Measurements from ENCODE around the gene NOS1AP.
A peak's percentile ranks its signal among the peaks of the same experiment; 100 is the strongest.

NOS1AP gene

GRCh38 chr1:162093095-162093494 lies 23.6 kb downstream of the NOS1AP start:
- Mint-ChIP-seq H3K27ac (peak overlapping the region in 1 of 2 donors; percentile 31), H3K4me3 (no peak overlapping the region), H3K27me3 (peaks cover 21% of the 10 kb centered on the region), H3K4me1 (no peaks in the 10 kb centered on the region), H3K9me3 (no peaks in the 10 kb centered on the region)
- DNase-seq, result no peak
- ATAC-seq, result no peak

- ATAC-seq (no peak), DNase-seq (no peak)
- H3K27me3 Mint-ChIP-seq, result peaks cover 21% of the 10 kb centered on the region
- H3K9me3 Mint-ChIP-seq, result no peaks in the 10 kb centered on the region
- no peaks in the 10 kb centered on the region for H3K4me1 Mint-ChIP-seq
- H3K27ac Mint-ChIP-seq, result no peak overlapping the region
- no peak overlapping the region for H3K4me3 Mint-ChIP-seq
These were observed 24.8 kb downstream of the NOS1AP start for GRCh38 chr1:162094271-162094670.

GRCh38 chr1:162094723-162095122 lies 25.2 kb downstream of the NOS1AP start:
- no peak overlapping the region for H3K27ac Mint-ChIP-seq
- H3K4me1 Mint-ChIP-seq, result no peaks in the 10 kb centered on the region
- DNase-seq (no peak), ATAC-seq (no peak)
- no peaks in the 10 kb centered on the region for H3K9me3 Mint-ChIP-seq
- H3K27me3 Mint-ChIP-seq, result peaks cover 21% of the 10 kb centered on the region
- H3K4me3 Mint-ChIP-seq, result no peak overlapping the region

- H3K4me1 Mint-ChIP-seq, result no peaks in the 10 kb centered on the region
- no peak for DNase-seq
- H3K4me3 Mint-ChIP-seq, result no peak overlapping the region
- peaks cover 19 to 22% of the 10 kb centered on the region in 2 donors for H3K9me3 Mint-ChIP-seq
- no peak for ATAC-seq
- H3K27me3 Mint-ChIP-seq, result peaks cover 69% of the 10 kb centered on the region
- no peak overlapping the region for H3K27ac Mint-ChIP-seq
These were observed 38.4 kb downstream of the NOS1AP start for GRCh38 chr1:162107911-162108310.

- DNase-seq (no peak), ATAC-seq (no peak)
- Mint-ChIP-seq H3K27me3 (peaks cover 69% of the 10 kb centered on the region), H3K4me3 (no peak overlapping the region), H3K9me3 (peaks cover 19 to 20% of the 10 kb centered on the region in 2 donors), H3K4me1 (peaks cover 5% of the 10 kb centered on the region), H3K27ac (no peak overlapping the region)
These were observed 38.9 kb downstream of the NOS1AP start for GRCh38 chr1:162108426-162108825.

GRCh38 chr1:162110910-162111309 lies 41.4 kb downstream of the NOS1AP start:
- Mint-ChIP-seq H3K27ac (no peak overlapping the region), H3K27me3 (peaks cover 67% of the 10 kb centered on the region), H3K9me3 (peaks cover 19% of the 10 kb centered on the region in 2 donors), H3K4me3 (no peak overlapping the region), H3K4me1 (peaks cover 7% of the 10 kb centered on the region)
- DNase-seq (no peak), ATAC-seq (no peak)

GRCh38 chr1:162111572-162111971 lies 42.1 kb downstream of the NOS1AP start:
- Mint-ChIP-seq H3K4me3 (no peak overlapping the region), H3K4me1 (peaks cover 7% of the 10 kb centered on the region), H3K27ac (no peak overlapping the region), H3K27me3 (peaks cover 66% of the 10 kb centered on the region), H3K9me3 (peaks cover 14% of the 10 kb centered on the region in 2 donors)
- no peak for DNase-seq
- no peak for ATAC-seq

GRCh38 chr1:162113419-162113818 lies 43.9 kb downstream of the NOS1AP start:
- Mint-ChIP-seq H3K9me3 (peaks cover 9 to 11% of the 10 kb centered on the region in 2 donors), H3K4me3 (no peak overlapping the region), H3K4me1 (peaks cover 7% of the 10 kb centered on the region), H3K27ac (no peak overlapping the region), H3K27me3 (peaks cover 56% of the 10 kb centered on the region)
- DNase-seq (no peak), ATAC-seq (no peak)

GRCh38 chr1:162117039-162117774 lies 47.7 kb downstream of the NOS1AP start:
- peaks cover 33% of the 10 kb centered on the region for H3K27me3 Mint-ChIP-seq
- peaks cover 7% of the 10 kb centered on the region for H3K4me1 Mint-ChIP-seq
- H3K27ac Mint-ChIP-seq, result no peak overlapping the region
- H3K4me3 Mint-ChIP-seq, result no peak overlapping the region
- H3K9me3 Mint-ChIP-seq, result no peaks in the 10 kb centered on the region
- ATAC-seq, result no peak
- DNase-seq, result no peak

- no peak for ATAC-seq
These were observed 48.6 kb downstream of the NOS1AP start for GRCh38 chr1:162118063-162118462.

GRCh38 chr1:162128693-162129356 lies 59.3 kb downstream of the NOS1AP start:
- Mint-ChIP-seq H3K27me3 (peaks cover 42% of the 10 kb centered on the region), H3K4me1 (no peaks in the 10 kb centered on the region)
- no peak for ATAC-seq

More at GRCh38 chr1:162118063-162118462, 48.6 kb downstream of the NOS1AP start:
- Mint-ChIP-seq H3K27me3 (peaks cover 28% of the 10 kb centered on the region), H3K9me3 (no peaks in the 10 kb centered on the region), H3K4me1 (peaks cover 6% of the 10 kb centered on the region), H3K27ac (no peak overlapping the region), H3K4me3 (no peak overlapping the region)
- DNase-seq, result no peak

GRCh38 chr1:162130308-162130707 lies 60.8 kb downstream of the NOS1AP start:
- Mint-ChIP-seq H3K9me3 (no peaks in the 10 kb centered on the region), H3K27me3 (peaks cover 33% of the 10 kb centered on the region), H3K4me3 (no peak overlapping the region), H3K4me1 (no peaks in the 10 kb centered on the region), H3K27ac (no peak overlapping the region)
- ATAC-seq, result no peak
- DNase-seq, result no peak

More at GRCh38 chr1:162128693-162129356, 59.3 kb downstream of the NOS1AP start:
- H3K4me3 Mint-ChIP-seq, result no peak overlapping the region
- no peaks in the 10 kb centered on the region for H3K9me3 Mint-ChIP-seq
- H3K27ac Mint-ChIP-seq, result no peak overlapping the region
- DNase-seq, result no peak

GRCh38 chr1:162131400-162132321 lies 62.2 kb downstream of the NOS1AP start:
- ATAC-seq (no peak), DNase-seq (no peak)
- Mint-ChIP-seq H3K27ac (peak overlapping the region in 1 of 2 donors; percentile 29), H3K27me3 (peaks cover 33% of the 10 kb centered on the region), H3K9me3 (no peaks in the 10 kb centered on the region), H3K4me3 (no peak overlapping the region), H3K4me1 (no peaks in the 10 kb centered on the region)

GRCh38 chr1:162133566-162133965 lies 64.1 kb downstream of the NOS1AP start:
- H3K27me3 Mint-ChIP-seq, result peaks cover 43% of the 10 kb centered on the region
- ATAC-seq, result no peak
- no peak overlapping the region for H3K4me3 Mint-ChIP-seq
- no peak overlapping the region for H3K27ac Mint-ChIP-seq
- no peaks in the 10 kb centered on the region for H3K9me3 Mint-ChIP-seq
- no peak for DNase-seq
- H3K4me1 Mint-ChIP-seq, result no peaks in the 10 kb centered on the region

- no peak for DNase-seq
- Mint-ChIP-seq H3K27me3 (peaks cover 32% of the 10 kb centered on the region), H3K4me3 (no peak overlapping the region), H3K9me3 (no peaks in the 10 kb centered on the region), H3K27ac (no peak overlapping the region), H3K4me1 (no peaks in the 10 kb centered on the region)
- ATAC-seq, result no peak
These were observed 65.2 kb downstream of the NOS1AP start for GRCh38 chr1:162134646-162135045.
